ENCODE measurements around the gene PLIN4. TPM values are rescaled to one million over a fixed set of nuclear protein-coding genes. Genes with fewer than 3 reads are reported as not detected.

The PLIN4 gene
- total RNA-seq, 1 experiment from 2014 or later, result 2.3 TPM

- Histone ChIP-seq H3K79me2 (ENCODE audit: insufficient read depth, low read length) (peaks cover 27% of the 10 kb centered on the region), H3K4me3 (replicated peaks in 1 of 2; ENCODE audit: low read depth in 1 of 2, low read length in 2 of 2) (no peak overlapping the region), H3K27me3 (ENCODE audit: insufficient read depth, low read length) (no peaks in the 10 kb centered on the region), H3K4me1 (ENCODE audit: control insufficient read depth in 1 of 2, insufficient read depth in 2 of 2, low read length in 2 of 2) (peaks cover 14 to 29% of the 10 kb centered on the region in 2 experiments), H3K27ac (ENCODE audit: low read depth, low read length) (peak overlapping the region; percentile 45; the same call in 1 of the 2 replicates), H3K9me3 (ENCODE audit: control insufficient read depth in 1 of 2, insufficient read depth in 1 of 2, low read depth in 1 of 2, low read length in 2 of 2) (no peaks in the 10 kb centered on the region), H3K9me2 (ENCODE audit: insufficient read depth) (no peaks in the 10 kb centered on the region), H2AFZ (ENCODE audit: low read depth, low read length, poor library complexity, severe bottlenecking) (no peak overlapping the region), H3K36me3 (ENCODE audit: control insufficient read depth in 1 of 2, insufficient read depth in 2 of 2, low read length in 2 of 2) (peaks cover 11 to 18% of the 10 kb centered on the region in 2 experiments), H3K4me2 (ENCODE audit: low read length) (peak overlapping the region; percentile 99), H3K9ac (ENCODE audit: low read length) (0 out of 2 replicates have a peak overlapping the region, but pooled peaks have one; percentile 14), H4K20me1 (ENCODE audit: insufficient read depth) (no peaks in the 10 kb centered on the region)
- no TSS peak for BruUV-seq (replicated peaks)
- CTCF ChIA-PET, result no interaction called here
- DNase-seq (ENCODE audit: low read depth, low spot score) (no peak), ATAC-seq (no peak)
- TF ChIP-seq ZFX (IDR thresholded peaks at IDR 0.05) (no peak), SIN3A (IDR thresholded peaks at IDR 0.05; ENCODE audit: low read depth) (no peak), CTCF (IDR thresholded peaks at IDR 0.05 in 2 of 3, conservative IDR thresholded peaks at IDR 0.05 in 1 of 3; ENCODE audit: borderline replicate concordance in 1 of 3, insufficient read depth in 1 of 3, low read depth in 2 of 3, low read length in 2 of 3) (no peak), EZH2 (IDR thresholded peaks at IDR 0.05) (no peak)
- POLR2A ChIA-PET, result no interaction called here
- RAD21 ChIA-PET (ENCODE audit: low non-redundant PET in 1 of 2, low total read pairs in 2 of 2, uncharacterized antibody in 2 of 2, unreplicated experiment in 2 of 2), result no interaction called here
- intact Hi-C loops (cut with micrococcal nuclease), result no loop called here
Measured at GRCh38 chr19:4474514-4475022, 43.7 kb downstream of the PLIN4 start.

GRCh38 chr19:4473763-4474513 is 44.3 kb downstream of the PLIN4 start:
- Histone ChIP-seq H2AFZ (ENCODE audit: low read depth, low read length, poor library complexity, severe bottlenecking) (no peak overlapping the region), H3K9me3 (ENCODE audit: control insufficient read depth in 1 of 2, insufficient read depth in 1 of 2, low read depth in 1 of 2, low read length in 2 of 2) (no peaks in the 10 kb centered on the region), H4K20me1 (ENCODE audit: insufficient read depth) (no peaks in the 10 kb centered on the region), H3K27me3 (ENCODE audit: insufficient read depth, low read length) (no peaks in the 10 kb centered on the region), H3K36me3 (ENCODE audit: control insufficient read depth in 1 of 2, insufficient read depth in 2 of 2, low read length in 2 of 2) (peaks cover 11 to 18% of the 10 kb centered on the region in 2 experiments), H3K27ac (ENCODE audit: low read depth, low read length) (peak overlapping the region; percentile 45; the same call in 1 of the 2 replicates), H3K9ac (ENCODE audit: low read length) (peak overlapping the region; percentile 92; the same call in 1 of the 2 replicates), H3K79me2 (ENCODE audit: insufficient read depth, low read length) (peaks cover 27% of the 10 kb centered on the region), H3K4me1 (ENCODE audit: control insufficient read depth in 1 of 2, insufficient read depth in 2 of 2, low read length in 2 of 2) (peaks cover 14 to 29% of the 10 kb centered on the region in 2 experiments), H3K4me2 (ENCODE audit: low read length) (peak overlapping the region; percentile 99), H3K4me3 (replicated peaks in 1 of 2; ENCODE audit: low read depth in 1 of 2, low read length in 2 of 2) (peak overlapping the region; percentile 91 to 92; a peak in 2 of 4 replicates), H3K9me2 (ENCODE audit: insufficient read depth) (no peaks in the 10 kb centered on the region)
- ATAC-seq (no peak), DNase-seq (ENCODE audit: low read depth, low spot score) (no peak)
- ChIA-PET POLR2A (no interaction called here), CTCF (no interaction called here), RAD21 (ENCODE audit: low non-redundant PET in 1 of 2, low total read pairs in 2 of 2, uncharacterized antibody in 2 of 2, unreplicated experiment in 2 of 2) (no interaction called here)
- intact Hi-C loops (cut with micrococcal nuclease), result no loop called here
- BruUV-seq (replicated peaks), result no TSS peak
- no peak for TF ChIP-seq SRF (IDR thresholded peaks at IDR 0.05; ENCODE audit: low read depth)
- TF ChIP-seq EZH2 (IDR thresholded peaks at IDR 0.05), result no peak
- no peak for TF ChIP-seq CBX3 (IDR thresholded peaks at IDR 0.05; ENCODE audit: low read depth)
- TF ChIP-seq ZBTB33 (IDR thresholded peaks at IDR 0.05; ENCODE audit: extremely low read depth, insufficient replicate concordance, low read length), result no peak
- TF ChIP-seq RAD21 (IDR thresholded peaks at IDR 0.05; ENCODE audit: low read depth), result no peak
- TF ChIP-seq ZFX (IDR thresholded peaks at IDR 0.05), result no peak
- TF ChIP-seq POLR2AphosphoS5 (IDR thresholded peaks at IDR 0.05; ENCODE audit: low read depth, low read length), result no peak
- TF ChIP-seq REST (IDR thresholded peaks at IDR 0.05; ENCODE audit: low read depth), result no peak
- TF ChIP-seq SIN3A (IDR thresholded peaks at IDR 0.05; ENCODE audit: low read depth), result no peak
